ENCODE results near the gene HEMK1.

DNA sequence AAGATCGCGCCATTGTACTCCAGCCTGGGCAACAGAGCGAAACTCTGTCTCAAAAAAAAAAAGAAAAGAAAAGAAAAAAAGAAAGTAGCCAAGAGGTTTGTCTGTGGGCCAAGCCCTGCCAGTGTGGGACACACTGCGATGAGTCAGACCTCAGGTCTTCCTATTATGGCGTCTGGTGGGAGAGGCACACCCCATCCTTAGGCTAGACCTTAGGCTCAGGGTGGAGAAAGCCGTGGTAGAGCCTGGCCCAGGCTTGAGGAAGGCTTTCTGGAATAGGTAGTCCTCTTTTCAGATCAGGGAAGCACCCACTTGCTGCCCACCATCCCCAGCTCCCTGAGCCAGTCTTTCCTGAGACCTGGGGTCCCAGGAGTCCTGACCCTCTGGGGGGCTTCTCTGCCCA, 6.0 kb downstream of the HEMK1 start:
- TF ChIP-seq, protein P1, sequence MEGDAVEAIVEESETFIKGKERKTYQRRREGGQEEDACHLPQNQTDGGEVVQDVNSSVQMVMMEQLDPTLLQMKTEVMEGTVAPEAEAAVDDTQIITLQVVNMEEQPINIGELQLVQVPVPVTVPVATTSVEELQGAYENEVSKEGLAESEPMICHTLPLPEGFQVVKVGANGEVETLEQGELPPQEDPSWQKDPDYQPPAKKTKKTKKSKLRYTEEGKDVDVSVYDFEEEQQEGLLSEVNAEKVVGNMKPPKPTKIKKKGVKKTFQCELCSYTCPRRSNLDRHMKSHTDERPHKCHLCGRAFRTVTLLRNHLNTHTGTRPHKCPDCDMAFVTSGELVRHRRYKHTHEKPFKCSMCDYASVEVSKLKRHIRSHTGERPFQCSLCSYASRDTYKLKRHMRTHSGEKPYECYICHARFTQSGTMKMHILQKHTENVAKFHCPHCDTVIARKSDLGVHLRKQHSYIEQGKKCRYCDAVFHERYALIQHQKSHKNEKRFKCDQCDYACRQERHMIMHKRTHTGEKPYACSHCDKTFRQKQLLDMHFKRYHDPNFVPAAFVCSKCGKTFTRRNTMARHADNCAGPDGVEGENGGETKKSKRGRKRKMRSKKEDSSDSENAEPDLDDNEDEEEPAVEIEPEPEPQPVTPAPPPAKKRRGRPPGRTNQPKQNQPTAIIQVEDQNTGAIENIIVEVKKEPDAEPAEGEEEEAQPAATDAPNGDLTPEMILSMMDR (IDR thresholded peaks at IDR 0.05), result no peak
- TF ChIP-seq POLR2AphosphoS5 (IDR thresholded peaks at IDR 0.05) (no peak), POLR2A (IDR thresholded peaks at IDR 0.05) (no peak)

All from suprapubic skin (tissue), 4 donors.